Measurements from ENCODE around the gene FNDC11.
A peak's percentile ranks its signal among the peaks of the same experiment; 100 is the strongest.

Gene FNDC11

DNA sequence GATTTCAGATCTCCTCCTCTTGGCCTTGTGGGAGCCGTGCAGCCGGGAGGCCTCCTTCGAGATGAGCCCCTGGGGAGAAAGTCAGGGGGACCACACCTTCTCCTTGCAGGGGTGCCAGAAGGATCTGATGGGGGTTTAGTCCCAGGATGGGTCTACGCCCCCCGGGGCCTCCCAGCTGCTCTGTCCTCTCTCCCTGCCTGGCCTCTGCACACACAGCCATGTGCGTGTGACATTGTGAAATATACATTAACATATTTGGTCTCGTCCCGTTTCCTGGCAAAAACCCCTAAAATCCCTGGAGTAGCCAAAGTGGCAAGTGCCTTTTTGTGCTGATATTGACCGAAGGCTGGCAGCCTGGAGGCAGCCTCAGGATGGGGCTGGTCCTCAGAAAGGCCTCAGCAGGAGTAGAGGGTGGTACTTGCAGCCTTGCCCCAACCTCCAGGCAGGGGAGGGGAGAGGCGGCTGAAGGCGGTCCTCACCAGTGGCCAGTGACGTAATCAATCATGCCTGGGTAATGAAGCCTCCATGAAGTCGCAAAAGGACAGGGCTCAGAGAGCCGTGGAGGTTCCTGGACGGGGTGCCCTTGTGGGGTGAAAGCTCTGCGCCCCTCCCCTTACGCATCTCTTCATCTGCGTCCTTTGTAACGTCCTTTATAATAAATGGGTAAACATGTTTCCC lies 25.2 kb downstream of the FNDC11 start:
- DNase-seq (ENCODE audit: low read depth in 2 of 2, low spot score in 1 of 2): no peak

DNA sequence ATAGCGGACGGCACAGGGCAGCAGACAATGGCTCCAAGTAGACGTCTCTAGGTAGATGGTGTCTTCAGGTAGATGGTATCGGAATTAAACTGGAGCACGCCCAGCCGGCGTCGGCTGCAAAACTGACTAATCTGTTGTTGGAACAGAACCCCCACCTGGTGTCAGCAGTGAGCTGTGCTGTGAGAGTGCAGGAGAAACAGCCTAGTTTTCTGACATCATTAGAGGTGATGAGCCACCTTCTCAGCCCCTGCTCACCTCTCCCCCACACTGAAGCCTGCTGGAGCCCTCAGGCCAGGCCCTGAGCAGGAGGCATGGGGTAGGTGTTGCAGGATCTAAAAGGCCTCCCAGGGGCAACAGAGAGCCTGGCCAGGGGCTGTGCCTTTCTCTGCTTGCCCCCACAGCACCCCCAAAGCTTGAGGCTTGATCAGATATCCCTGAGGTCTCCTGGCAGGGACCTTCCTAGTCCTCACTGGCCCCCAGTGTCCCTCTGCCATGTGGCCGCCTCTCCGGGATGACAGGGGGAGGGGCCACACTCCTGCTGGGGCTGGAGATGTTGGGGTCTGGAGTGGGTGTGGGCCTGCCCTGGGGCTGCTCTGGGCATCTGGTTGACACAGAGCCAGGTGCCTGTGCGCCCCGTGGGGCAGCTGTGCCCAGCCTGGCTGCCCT lies 27.0 kb downstream of the FNDC11 start:
- DNase-seq (ENCODE audit: low read depth in 2 of 2, low spot score in 1 of 2): peak in 1 of 2 donors; percentile 56

DNA sequence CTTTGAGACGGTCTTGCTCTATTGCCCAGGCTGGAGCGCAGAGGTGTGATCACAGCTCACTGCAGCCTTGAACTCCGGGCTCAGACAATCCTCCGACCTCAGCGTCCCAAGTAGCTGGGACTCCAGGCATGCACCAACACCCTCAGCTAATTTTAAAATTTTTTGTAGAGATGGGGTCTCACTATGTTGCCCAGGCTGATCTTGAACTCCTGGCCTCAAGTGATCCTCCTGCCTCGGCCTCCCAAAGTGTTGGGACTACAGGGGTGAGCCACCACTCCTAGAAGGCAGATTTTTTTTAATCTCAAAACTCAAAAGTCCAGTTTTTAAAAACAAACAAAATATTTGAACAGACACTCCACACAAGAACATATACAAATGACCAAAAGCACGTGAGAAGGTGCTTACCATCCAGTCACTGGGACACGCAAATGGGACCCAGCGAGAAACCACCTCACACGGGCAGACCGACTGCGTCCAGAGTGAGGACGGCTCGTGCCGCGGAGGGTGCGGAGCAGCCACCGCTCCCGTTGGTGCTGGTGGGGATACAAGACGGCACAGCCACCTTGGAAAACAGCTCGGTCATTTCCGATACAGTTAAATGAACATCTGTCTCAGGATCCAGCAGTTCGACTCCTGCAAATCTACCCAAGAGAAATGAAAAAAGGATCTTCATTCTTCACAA lies 28.6 kb downstream of the FNDC11 start:
- DNase-seq (ENCODE audit: low read depth in 2 of 2, low spot score in 1 of 2): no peak

DNA sequence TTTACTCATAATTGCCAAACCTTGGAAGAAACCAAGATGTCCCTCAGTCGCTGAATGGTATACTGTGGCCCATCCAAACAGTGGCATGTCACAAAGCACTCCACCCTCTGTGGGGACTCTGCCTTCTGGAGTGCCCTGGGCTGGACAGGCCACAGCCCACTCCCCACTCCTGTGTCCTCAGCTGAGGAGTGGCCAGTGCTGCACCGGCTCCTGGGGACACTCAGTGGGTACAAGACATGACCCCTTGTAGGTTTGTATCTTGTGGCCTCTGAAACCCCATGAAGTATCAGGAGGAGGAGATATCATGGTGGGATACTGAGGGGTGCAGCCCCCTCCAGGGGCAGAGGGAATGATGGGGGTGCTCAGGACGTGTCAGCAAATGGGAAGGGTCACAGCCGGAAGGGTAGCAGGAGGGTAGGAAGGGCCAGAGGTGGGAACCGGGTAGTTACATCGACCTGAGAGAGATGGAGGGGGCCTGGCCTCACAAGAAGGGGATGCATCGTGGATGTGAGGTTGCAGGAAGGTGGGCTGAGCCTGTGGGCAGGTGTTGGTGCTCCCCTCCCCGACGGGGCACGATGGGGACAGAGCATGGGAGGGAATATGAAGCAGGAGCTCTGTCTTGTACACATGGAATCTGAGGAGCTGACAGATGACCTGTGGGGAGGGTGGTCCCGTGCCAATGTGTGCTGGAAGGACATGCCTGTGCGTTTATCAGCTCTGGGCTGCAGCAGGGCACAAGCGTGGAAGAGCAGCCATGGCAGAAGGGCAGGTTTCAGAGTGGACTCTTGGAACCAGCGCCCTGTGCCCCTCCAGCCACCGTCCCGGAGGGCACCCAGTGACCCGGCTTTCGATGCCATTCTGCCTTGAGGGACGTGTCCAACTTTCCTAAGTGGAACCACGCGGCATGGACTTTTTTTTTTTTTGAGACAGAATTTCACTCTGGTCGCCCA lies 31.9 kb downstream of the FNDC11 start:
- no peak for DNase-seq (ENCODE audit: low read depth in 2 of 2, low spot score in 1 of 2)

DNA sequence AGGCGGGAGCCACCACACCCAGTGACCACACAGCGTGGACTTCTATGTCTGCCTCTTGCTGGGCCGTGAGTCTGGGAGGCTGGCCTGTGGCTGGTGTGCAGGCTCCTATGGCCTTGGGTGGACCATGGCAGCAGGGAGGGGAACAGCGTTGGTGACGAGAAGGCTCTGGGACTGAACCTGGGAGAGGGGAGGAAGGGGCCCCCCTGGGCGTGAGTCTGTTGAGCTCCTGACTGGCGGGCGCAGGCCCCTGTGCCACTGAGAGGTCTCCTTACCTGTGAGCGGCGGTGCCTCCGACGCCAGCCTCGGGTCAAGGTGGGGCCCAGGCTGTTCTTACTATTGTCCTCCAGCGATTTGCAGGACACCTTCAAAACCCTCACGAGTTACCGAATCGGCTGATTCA lies 32.8 kb downstream of the FNDC11 start:
- DNase-seq (ENCODE audit: low read depth in 2 of 2, low spot score in 1 of 2): no peak

DNA sequence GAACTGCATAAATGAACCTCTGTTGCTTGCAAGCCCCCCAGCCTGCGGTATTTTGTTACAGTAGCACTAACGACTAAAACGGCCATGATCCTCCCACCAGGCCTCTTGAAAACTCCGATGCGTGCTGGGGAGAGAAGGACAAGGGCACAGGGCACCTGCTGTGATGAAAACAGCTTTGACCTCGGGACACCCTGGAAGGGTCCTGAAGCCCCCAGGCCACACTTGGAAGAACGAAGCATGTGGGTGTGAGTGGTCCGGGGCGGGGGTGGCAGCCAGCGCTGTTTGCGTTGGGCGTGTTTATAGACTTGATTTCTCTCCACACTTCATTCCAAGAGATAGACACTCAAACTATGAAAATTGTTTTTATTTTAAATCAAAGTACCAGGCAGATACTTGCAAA lies 33.3 kb downstream of the FNDC11 start:
- DNase-seq (ENCODE audit: low read depth in 2 of 2, low spot score in 1 of 2): no peak

DNA sequence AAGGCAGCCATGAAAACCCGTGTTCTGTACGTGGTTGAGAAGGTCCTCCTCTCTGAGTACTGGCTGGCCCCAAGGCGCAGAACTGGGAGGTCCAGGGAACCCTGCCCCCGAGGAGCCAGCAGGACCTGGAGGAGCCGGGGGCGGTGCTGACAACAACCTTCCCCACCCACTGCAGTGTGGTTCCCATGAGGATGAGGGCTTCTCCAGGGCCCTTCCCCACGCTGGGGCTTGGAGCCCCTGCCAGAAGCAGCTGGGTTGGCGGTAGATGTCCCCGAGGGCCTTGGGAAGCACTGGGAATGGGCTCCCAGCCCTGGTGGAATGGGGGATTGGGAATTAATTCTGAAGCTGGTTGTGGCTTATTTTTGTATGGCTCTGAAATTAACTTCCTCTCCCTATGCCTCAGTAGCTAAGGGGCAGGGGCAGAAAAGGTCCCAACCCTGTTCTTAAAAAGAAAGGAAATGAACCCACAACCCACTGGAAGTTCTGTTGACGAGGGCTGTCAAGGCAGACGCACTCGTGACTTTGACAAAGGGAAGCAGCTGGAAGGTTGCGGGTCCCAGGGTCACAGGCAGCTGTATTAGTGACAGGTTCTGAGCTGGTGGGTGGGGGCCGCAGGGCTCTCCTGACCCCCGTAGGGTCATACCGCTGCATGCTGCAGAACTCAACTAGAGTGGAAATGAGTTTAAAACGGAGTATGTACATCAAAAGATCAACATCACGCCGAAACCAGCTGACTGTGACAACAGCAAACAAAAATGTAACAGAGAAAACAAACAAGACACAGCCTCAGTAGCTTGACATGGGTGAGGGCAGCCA lies 34.0 kb downstream of the FNDC11 start:
- DNase-seq (ENCODE audit: low read depth in 2 of 2, low spot score in 1 of 2): no peak

DNA sequence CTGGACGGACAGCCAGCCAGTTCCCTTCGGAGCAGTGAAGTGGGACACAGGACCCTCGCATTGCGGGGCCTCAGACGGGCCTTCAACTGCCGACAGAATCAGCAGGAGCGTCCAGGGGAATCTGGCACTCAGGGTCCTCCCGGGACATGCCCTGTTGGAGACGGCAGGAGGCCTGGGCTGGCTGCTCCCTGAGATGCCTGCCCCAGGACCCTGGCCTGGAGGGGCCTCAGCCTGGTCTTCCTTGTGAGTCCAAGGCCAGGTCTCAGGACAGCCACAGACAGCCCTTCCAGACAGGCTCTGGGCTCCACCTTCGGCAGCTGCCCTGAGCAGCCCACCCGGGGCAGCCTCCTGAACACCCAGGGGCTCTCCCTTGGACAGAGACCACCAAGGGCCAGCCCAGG lies 34.7 kb downstream of the FNDC11 start:
- DNase-seq (ENCODE audit: low read depth in 2 of 2, low spot score in 1 of 2): no peak

DNA sequence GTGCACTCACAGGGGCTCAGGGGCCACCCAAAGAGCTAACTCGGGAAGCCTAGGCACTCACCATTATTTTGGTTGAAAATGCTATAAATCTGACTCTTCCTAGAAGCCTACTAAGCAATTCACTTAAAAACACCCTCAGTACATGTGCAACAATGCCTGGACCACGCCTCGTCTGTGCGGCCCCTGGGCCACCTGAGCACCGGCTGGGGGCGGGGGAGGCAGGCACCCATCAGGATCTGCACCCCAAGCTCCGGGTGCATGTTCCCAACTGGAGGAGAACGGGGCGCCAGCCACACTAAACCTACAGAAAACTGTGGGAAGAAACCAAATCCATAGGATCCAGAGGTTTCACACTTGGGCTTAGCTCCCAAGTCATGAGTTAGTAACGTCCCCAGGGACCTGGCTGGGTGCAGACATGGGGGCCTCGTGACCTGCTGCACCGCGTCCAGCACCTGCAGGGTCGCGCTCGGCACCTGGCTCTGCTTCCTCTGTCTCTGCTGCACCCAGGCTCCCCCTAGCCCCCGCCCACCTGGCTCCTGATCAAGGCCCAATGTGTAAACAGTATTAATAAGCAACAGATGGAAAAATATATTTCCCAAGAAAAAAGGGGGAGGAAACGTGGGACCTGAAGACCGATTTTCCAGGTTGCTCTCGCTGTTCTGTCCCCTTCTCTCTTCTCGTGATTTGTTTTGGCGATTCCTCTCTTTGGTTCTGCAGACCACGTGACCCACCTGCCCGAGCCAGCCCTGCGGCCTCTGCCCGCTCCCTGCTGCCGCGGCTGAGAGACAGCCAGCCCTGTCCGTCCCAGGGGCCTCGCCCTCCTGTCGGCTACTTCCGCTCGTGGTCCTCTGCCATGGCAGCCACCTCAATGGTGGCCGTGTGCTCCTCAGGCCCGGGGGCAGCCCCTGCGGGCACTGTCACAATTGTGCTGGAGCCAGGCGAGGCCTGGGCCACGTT lies 35.6 kb downstream of the FNDC11 start:
- no peak for DNase-seq (ENCODE audit: low read depth in 2 of 2, low spot score in 1 of 2)

DNA sequence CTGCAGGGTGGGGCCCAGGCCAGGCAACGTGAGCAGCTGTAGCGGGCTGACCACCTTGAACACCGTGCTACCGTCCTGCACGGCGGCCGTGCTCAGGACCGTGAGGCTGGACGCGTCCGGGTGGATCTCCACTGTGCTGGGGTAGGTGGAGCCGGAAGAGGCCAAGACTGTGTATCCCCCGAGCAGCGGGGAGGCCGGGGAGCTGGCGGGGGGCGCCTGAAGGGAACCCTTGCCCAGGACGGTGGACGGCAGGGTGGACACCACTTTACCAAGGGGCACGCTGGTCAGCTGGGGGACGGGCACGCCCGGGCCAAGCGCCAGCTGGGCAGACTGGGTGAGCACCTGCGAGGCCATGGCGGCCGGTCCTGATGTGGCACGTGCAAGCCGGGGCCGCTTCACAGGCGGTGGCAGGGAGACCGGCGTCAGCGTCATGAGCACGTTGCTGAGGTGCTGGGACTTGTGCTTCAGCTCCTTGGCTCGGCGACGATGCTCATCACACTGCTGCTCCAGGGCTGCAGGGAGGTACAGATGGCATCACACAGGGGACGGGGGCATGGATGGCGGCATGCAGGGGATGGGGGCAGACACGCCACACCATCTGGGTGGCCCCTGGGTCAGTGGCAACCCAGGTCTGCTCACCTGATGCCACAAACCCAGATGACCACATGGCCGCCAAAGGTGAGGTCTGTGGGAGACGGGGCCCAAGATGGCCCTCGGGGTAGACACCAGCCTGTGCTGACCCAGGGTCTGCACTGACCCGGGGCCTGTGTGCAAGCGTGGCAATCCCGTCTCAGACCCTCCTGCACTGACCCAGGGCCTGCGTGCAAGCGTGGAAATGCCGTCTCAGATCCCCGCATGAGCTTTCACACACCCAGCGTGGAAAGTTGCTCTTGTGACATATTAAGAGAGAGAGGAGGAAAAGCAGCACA lies 36.5 kb downstream of the FNDC11 start:
- no peak for DNase-seq (ENCODE audit: low read depth in 2 of 2, low spot score in 1 of 2)

DNA sequence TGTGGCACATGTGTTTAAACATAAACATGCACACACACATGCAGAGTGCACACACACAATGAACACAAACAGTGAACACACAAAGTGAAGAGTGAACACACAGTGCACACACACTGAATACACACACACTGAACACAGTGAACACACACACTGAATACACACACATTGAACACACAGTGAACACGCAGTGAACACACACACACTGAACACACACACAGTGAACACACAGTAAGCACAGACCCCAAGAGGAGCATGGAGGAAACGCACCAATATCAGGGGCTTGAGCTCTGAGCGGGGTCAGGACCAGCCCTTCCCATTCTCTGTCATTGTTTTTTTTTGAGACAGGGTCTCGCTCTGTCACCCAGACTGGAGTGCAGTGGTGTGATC lies 37.2 kb downstream of the FNDC11 start:
- DNase-seq (ENCODE audit: low read depth in 2 of 2, low spot score in 1 of 2): no peak

DNA sequence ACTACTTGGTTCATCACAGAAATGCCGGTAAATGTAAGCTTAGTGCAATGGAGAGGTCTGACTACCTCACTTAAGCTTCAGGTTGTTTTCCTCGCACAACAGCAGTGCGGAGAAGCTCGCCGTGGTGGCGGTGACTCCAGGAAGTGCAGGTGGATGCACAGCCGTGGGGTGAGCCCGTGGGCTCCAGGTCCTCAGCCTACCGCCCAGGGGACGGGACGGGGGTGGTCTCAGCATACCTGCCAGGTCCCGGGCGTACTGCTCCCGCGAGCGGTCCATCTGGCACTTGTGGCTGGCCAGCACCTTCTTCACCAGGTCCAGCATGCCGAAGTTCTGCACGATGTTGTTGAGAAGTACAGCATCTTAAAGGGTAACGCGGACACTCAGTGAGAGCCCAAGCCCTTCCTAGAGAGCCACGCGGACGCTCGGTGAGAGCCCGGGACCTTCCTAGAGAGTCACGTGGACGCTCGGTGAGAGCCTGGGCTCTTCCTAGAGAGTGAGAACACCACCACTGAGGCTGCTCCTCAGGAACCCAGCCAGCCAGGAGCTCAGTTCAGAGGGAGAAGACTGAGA lies 37.9 kb downstream of the FNDC11 start:
- no peak for DNase-seq (ENCODE audit: low read depth in 2 of 2, low spot score in 1 of 2)

DNA sequence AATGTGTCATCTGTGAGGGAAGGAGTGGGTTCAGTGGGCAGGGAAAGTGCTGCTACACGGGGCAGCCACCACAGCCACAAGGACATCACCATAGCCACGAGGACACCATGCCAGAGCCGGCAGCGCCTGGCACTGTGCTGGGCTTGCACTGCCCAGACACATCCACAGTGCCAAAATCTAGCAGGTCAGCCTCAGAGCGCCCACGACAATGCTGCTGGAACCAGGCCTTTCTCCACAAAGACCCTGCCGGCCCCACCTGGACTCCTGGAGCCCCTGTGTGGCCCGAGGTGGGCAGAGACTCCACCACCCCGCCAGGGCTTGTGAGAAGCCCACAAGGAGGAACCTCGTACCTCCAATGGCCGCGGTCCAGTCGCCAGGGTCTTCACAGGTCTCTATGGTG lies 38.7 kb downstream of the FNDC11 start:
- no peak for DNase-seq (ENCODE audit: low read depth in 2 of 2, low spot score in 1 of 2)

DNA sequence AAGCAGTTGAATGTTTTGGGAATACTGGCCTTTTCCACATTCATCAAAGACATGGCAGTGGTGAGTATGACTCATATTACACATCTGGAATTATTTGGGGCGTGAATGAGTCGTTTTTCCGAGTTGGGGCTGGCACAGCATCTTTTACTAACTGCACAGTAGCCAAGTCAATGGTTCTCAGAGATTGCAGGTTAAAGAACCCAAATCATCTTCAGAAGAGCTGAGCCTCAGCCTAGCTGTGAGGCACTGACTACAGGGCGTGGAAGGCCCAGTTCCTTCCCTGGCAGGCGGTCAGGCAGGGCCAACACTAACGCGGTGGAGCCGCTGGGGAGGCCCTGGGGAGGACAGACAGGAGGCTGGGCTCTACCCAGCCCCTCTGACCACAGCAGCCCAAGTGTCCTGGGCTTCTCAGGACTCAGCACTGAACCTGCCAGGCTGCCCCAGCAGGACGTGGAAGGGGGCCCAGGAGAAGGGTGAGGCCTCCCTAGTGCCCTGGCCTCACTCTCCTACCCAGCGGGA lies 40.1 kb downstream of the FNDC11 start:
- DNase-seq (ENCODE audit: low read depth in 2 of 2, low spot score in 1 of 2): no peak

DNA sequence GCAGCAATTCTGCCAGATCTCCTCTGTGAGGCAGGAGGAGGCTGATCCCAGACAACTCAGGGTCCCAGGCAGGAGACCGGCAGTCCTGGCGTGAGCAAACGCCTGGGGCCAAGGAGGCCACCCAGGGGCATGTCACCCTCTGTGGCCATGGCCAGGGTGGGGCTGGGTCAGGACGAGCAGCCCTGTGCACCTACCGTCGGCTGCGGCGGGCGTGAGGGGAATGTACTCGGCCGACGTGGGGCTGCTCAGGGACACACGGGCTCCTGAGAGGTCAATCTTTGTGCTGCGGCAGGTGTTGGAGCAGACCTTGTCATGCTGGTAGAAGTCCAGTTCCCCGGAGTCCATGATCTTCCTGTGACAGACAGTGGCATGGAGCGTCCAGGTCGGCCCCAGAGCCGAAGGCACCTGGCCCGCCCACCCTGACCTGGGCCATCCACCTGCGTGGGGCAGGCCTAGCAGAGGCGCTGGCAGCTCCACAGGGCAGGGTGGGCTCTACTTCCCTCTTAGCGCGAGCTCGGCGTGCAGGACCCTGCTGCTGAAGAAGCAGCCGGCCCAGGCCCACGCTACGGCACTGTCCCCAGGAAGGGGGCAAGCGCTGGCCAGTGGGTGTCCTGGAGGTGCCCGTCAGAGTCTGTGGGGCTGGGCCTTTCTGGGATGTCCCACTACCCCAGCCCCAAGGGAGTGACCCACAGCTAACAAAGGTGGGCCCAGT lies 41.6 kb downstream of the FNDC11 start:
- DNase-seq (ENCODE audit: low read depth in 2 of 2, low spot score in 1 of 2): no peak

DNA sequence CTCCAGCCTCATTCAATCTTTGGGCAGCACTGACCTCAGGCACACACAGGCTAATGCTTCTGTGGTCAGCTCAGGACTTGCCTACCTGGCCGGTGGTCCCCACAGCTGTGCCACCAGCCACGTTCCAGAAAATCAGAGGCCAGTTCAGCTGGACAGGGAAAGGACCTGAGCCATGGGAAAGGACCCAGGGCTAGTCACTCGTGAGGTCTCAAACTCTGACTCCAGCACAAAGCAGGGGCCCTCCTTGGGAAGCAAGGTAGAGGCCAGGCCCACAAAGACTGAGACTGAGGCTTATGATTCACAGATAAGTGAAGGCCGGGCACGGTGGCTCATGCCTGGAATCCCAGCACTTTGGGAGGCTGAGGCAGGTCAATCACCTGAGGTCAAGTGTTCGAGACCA lies 42.5 kb downstream of the FNDC11 start:
- no peak for DNase-seq (ENCODE audit: low read depth in 2 of 2, low spot score in 1 of 2)

Measured in stimulated activated CD8-positive, alpha-beta memory T cell treated with anti-CD3 and anti-CD28 coated beads, Interleukin-4, amount 100 ng/mL, for 1 hour (primary cell).